DMS 273 (cell line): ENCODE results near the gene TNS3.

Experiments
- DNase-seq: peaks from one replicate; lab custom pipeline; 2025; ENCODE audit not compliant: unreplicated experiment; lab: John Stamatoyannopoulos, UW

Gene TNS3

DNA sequence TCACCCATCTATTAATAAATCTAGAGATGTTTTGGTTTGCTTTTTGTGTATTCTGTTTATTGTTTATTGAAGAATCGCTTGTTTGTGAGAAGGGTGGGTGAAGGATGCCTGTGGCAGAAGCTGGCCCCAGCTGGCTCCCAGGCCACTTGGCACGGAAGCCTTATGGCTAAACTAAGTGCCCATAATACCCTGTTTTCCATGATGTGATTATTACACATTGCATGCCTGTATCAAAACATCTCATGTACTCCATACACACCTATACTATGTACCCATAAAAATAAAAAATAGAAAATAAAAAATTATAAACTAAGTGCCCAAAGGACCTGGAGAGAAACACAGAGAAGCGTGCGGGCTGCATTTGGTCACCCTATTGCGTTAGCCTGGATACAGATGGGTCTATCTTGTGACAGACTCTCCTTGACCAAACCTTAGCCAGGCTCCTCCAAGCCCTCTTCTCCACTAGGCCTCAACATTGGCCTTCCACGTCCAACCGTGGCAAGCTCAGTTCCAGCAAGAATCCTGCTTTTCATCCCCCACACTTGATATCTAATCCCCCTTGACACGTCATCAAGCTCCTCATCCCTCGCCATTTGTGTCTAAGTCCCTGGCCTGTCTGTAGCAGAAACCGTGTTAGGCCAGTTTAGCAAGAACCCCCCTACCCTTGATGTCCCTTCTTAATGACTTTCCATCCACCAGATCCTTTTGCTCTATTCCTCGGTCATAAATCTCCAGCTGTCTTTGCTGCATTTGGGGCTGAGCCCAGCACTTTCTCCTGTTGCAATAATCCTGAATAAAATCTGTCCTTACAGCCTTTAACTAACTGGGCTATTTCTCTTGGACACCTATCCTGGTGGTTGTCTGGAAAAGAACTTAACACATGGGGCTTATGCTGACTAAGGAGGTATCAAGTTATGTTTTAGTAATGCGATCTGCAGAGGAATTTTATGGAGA is 245.2 kb downstream of the TNS3 start:
- DNase-seq, result peak; percentile 27

DNA sequence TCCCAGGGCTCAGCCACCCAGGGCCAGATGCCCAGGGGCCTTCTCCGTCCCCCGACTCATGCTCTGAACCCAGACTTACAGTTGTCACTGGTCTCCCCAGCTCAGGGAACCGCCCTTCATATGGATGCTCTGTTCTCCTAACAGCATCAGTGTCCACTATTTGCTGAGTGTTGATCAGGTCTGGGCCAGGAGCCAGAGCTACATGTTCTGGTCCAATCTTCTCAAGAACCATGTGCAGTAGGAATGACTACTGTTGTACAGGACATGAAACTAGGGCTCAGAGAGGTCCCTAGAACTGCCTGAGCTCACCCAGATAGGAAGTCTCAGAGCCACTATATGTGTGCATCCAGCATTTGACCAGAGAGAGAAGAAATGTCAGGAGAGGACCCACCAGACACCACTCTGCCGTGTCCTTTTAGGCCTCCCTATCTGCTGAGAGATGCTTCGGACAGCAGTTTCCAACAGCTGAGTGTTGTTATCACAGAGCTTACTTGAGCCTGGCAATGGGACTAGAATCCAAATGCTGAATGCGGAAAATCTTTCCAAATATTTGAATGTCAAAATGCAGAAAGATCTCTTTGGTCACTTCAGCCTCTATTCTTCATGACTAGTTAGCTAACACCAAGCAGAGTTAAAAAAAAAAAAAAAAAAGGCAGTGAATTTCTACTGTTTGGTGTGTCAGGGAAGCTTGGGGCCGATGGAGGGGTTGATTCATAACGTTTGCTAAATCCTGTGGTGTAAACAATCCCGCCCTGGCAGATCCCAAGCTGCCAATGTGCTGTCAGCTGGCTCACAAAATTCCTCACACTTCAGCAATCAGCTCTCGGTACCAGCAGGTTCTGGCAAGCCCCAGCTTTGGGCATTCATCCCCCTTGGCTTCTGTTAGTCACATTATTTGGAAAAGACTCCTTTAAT is 246.1 kb downstream of the TNS3 start:
- peak; percentile 76 for DNase-seq

- DNase-seq, result no peak
Measured at GRCh38 chr7:47335071-47335470, 246.8 kb downstream of the TNS3 start.

- DNase-seq, result no peak
Measured at GRCh38 chr7:47333959-47334358, 248.0 kb downstream of the TNS3 start.

GRCh38 chr7:47333554-47333887 is 248.4 kb downstream of the TNS3 start:
- no peak for DNase-seq

GRCh38 chr7:47332681-47333553 is 249.0 kb downstream of the TNS3 start:
- DNase-seq, result no peak

DNA sequence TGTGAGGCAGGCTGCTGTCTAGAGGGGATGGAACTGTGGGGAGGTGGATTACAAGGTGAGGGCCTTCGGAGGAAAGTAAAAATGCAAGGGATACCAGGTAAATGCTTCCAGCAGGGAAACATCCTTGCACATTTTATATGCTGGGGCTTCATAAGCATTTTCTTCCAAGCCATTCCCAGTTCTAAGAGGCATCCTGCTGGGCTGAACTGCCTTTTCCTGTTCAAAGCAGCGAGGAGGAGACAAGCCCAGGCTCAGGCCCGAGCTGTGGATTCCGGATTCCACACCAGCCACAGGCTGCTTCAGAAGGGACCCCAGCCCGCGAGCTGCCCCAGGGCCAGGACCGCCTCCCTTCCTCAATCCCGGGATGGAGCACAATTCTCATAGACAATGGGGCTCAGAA is 249.7 kb downstream of the TNS3 start:
- no peak for DNase-seq

- DNase-seq, result no peak
Measured at GRCh38 chr7:47331179-47331565, 250.7 kb downstream of the TNS3 start.

DNA sequence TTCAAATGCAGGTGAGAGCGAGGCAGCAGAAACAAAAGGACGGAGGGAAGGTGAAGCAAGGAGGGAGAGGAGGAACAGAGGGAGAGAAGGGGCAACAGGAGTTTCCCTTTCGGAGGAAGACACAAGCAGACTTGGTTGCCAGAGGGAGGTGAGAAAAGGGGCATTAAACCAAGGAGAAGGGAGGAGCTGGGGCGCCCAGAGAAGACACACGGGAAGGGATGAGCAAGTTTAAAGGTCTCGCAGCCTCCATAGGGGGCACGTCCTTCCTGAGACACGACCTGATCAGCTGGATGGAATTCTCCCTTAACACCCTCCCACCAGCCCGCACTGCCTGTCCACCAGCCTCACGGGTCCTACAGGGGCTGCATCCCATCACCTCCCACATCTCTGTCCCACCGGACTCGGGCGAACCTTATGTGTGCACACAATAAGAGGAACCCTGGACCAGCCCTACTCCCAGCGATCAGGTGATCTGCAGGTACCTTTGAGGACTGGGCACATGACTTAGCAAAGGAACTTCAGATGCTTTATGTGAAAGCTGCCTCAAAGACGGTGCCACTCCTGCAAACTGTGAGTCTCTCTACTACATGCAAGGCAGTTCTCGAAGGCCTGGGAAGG is 251.2 kb downstream of the TNS3 start:
- DNase-seq, result no peak

DNA sequence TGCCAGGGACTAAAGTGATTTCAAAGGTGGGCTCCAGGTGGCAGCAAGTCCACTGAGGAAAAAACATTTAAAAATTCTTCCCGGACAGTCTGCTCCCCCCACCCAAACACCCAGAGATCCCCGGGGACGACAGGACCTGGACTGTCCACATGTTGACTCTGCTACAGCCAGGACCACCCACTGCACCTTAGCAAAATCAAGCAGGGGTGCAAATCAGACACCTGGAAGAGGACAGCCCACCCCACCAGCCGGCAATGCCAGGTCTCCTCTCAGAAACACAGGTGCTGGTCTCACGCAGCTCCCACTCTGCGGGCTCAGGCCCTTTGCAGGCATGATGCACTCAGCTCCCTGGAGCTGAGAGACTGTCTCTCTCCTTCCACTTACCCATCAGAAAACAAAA is 251.9 kb downstream of the TNS3 start:
- DNase-seq, result no peak

DNA sequence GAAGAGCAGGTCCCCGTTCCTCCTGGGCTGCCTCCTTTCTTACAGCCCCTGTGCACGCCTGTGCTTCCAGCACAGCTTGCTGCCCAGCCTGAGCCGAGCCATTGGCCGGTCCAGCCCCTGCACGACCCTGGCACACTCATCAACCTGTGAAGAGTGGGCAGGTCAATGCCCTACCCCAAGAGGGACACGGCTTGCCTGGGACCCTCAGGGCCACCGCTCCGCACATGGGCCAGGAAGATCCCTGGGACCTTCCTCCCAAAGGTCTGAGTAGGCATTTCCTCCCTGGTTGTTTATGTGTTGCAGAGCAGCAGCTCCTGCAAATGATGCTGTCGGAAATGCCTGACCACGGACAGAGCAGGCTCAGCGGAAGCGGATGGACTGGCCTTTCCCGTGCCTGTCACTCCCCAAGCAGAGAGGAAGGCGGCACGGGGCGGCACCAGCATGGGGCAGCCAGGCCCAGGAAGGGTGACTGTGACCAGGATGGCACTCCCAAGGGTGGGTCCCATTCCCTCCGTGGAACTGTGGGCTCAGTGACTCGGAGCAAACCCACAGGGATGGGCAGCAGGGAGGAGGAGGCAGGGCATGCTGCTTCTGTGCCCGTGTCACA is 252.5 kb downstream of the TNS3 start:
- DNase-seq, result no peak

DNA sequence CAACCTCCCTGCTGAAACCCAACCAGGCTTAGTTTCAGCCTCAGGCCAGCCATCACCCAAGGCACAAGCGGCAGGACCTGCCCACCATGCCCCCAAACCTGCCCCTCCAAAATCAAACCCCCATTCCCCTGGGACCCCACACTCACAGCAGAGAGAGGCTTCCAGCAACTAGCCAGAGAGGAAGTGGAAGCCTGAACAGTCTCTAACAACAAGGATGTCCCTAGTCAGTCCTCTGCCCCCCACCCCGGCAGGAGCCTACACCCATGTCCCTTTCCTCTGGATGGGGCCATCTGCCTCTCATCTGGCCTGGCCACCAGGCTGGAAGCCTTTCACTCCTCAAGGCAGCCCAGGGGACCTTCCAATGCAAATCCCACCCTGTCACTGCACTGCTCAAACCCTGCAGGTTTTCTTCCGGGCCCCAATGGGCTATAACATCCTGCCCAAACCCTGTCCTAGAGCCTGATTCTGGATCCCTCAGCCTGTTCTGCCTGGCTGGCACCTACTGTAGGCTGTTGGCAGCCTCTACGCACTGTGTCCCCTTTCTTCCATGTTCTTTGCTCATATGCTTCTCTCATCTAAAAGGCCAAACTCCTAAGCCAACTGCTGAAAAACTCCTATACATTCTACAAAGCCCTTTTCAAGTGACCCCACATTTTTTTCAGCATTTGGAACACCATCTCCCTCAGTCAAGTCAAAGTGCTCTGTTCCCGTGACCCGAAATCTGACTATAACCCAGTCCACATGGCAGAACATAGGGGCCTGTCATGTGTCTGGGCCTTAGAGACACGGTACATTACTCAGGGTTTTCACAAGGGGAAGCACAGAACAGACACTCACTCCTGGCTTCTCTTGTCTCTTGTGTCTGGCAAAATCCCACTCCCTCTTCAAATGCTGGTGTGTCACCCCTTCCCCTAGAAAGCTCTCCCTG is 253.3 kb downstream of the TNS3 start:
- DNase-seq, result peak; percentile 77

DNA sequence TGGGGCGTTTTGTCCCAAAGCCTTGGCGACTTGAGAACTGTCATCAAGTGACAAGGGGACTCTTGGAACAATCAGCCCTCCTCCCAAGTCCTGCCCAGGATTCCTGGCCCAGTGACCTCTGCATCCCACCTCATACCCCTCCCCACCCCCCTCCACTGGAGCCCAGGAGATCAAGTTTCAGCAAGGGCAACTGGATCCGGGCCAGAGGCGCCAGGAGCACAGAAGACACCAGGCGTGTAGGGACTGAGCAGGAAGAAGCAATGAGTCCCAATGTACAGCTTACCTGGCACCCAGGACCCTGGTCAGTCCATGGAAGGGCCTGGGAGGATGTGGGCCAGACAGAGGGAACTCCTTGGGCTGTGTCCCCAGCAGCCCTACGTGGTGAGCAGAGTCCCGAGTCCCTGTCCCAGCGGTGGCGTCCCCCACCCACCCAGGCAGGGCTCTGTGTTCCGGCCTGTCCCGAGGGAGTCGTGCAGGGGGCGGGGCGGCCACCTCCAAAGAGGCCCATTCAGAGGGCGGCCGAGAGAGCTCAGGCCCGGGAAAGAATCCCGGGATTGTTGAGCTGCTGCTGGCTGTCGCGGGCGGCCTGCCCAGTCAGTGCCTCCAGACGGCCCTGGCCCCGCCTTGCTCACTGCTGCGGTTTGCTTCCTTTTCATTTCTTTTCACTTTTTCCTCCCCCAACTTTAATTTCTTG is 254.1 kb downstream of the TNS3 start:
- DNase-seq, result peak; percentile 85

DNA sequence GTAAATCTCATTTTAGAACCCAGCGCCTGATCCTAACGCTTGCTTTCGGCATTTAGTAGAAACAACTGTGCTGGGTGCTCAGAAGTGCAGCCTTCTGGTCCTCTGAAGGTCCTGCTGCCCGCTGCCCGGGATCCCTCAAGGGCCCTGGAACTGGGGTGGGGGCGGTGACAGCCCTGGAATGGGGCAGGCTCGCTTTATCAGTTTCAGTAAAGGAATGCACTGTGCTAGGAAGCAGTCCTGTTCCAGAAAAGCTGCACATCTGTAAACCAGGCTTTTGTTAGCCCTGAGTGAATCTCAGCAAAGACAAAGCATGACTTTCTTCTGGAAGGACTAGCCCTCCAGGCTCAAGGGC is 254.6 kb downstream of the TNS3 start:
- no peak for DNase-seq

GRCh38 chr7:47326808-47327207 is 255.1 kb downstream of the TNS3 start:
- no peak for DNase-seq

GRCh38 chr7:47326220-47326619 is 255.7 kb downstream of the TNS3 start:
- peak; percentile 17 for DNase-seq

GRCh38 chr7:47325337-47325736 is 256.6 kb downstream of the TNS3 start:
- no peak for DNase-seq

DNA sequence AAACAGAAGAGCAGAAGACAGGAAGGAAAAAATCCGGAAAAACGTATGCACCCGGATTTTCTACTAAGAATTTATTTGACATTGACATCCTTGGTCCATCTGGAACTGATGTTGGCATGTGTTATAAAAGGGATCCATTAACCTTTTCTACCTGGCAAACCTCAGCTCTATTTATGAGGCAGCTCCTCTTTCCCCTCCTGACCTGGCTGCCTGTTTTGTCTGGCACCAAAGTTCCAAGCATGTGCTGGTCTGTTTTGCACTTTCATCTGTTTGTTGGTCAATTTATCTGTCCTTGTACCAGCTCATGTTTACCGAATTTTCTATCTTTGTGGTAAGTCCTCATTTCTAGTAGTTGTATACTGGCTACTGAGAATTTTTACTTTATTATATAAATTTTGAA is 258.0 kb downstream of the TNS3 start:
- DNase-seq, result no peak

- DNase-seq, result no peak
Measured at GRCh38 chr7:47322731-47323130, 259.2 kb downstream of the TNS3 start.
